Measurements from ENCODE around the gene PIAS4. TPM values are rescaled to one million over a fixed set of nuclear protein-coding genes. Genes with fewer than 3 reads are reported as not detected.

PIAS4 gene
- total RNA-seq, 1 donor from 2014 or later, result 48.0 TPM

DNA sequence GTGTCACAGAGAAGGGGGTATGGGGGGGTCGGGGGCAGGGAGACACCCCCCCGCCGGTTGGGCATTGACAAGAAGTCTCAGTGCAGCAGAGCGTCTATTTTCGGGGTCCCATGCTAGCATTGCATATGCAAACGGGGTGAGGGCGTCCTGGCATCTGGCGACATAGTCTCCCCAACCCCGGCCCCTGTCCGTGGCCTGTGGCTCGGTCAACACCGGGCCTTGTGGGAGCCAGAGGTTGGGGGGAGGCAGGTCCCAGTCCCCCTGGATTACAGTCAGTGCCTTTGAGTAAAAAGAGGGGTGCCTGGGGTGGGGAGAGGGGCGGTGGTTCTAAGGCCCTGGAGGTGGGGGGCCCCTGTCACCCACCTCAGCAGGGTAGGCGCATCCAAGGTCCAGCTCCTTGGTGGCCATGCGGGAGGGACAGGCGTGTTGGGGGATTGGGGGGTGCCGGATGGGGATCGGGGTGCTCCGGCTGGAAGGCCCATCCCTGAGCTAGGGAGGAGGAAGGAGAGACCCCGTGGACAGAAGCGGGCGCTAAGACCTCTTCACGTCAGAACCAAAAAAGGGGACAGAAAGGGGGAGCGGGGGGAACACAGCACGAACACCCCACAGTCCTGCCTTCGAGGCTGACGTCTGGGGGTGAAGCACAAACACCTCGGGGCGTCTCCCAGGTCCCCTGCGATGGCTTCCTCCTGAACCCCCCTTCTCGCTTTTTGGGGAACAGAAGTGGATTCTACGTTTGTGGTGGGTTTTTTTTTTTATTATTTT is 38.2 kb downstream of the PIAS4 start:
- Mint-ChIP-seq H3K36me3 (peaks cover 5% of the 10 kb centered on the region), H3K27me3 (ENCODE audit: low read depth) (no peaks in the 10 kb centered on the region), H3K27ac (no peak overlapping the region), H3K9me3 (no peaks in the 10 kb centered on the region), H3K4me3 (no peak overlapping the region), H3K4me1 (peaks cover 14% of the 10 kb centered on the region)
- TF ChIP-seq, protein P1, sequence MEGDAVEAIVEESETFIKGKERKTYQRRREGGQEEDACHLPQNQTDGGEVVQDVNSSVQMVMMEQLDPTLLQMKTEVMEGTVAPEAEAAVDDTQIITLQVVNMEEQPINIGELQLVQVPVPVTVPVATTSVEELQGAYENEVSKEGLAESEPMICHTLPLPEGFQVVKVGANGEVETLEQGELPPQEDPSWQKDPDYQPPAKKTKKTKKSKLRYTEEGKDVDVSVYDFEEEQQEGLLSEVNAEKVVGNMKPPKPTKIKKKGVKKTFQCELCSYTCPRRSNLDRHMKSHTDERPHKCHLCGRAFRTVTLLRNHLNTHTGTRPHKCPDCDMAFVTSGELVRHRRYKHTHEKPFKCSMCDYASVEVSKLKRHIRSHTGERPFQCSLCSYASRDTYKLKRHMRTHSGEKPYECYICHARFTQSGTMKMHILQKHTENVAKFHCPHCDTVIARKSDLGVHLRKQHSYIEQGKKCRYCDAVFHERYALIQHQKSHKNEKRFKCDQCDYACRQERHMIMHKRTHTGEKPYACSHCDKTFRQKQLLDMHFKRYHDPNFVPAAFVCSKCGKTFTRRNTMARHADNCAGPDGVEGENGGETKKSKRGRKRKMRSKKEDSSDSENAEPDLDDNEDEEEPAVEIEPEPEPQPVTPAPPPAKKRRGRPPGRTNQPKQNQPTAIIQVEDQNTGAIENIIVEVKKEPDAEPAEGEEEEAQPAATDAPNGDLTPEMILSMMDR (IDR thresholded peaks at IDR 0.05; ENCODE audit: unreplicated experiment), result no peak
- no peak for DNase-seq (ENCODE audit: low spot score in 2 of 2, unreplicated experiment in 2 of 2)

DNA sequence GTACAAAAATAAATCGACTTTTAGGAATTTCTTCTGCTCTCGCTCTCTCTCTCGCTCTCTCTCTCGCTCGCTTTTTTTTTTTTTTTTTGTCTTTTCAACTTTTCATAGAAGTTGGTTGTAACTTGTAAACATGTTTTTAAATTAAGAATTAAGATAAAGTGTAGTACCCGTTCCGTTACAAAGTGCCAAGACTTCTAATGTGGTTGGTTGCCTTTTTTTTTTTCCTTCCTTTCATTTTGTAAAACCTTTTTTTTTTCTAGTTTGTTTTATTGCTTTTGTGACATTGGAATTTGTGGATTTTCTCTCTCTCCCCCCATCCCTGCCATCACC is 38.8 kb downstream of the PIAS4 start:
- no peak overlapping the region for H3K4me3 Mint-ChIP-seq
- H3K27me3 Mint-ChIP-seq (ENCODE audit: low read depth), result no peaks in the 10 kb centered on the region
- H3K4me1 Mint-ChIP-seq, result peaks cover 14% of the 10 kb centered on the region
- no peak for DNase-seq (ENCODE audit: low spot score in 2 of 2, unreplicated experiment in 2 of 2)
- H3K9me3 Mint-ChIP-seq, result no peaks in the 10 kb centered on the region
- TF ChIP-seq, protein P1 (IDR thresholded peaks at IDR 0.05; ENCODE audit: unreplicated experiment), result no peak
- peaks cover 9% of the 10 kb centered on the region for H3K36me3 Mint-ChIP-seq
- peak overlapping the region; percentile 78 for H3K27ac Mint-ChIP-seq

- peaks cover 14% of the 10 kb centered on the region for H3K4me1 Mint-ChIP-seq
- H3K9me3 Mint-ChIP-seq, result no peaks in the 10 kb centered on the region
- H3K4me3 Mint-ChIP-seq, result no peak overlapping the region
- no peak overlapping the region for H3K27ac Mint-ChIP-seq
- TF ChIP-seq, protein P1 (IDR thresholded peaks at IDR 0.05; ENCODE audit: unreplicated experiment), result no peak
- no peaks in the 10 kb centered on the region for H3K27me3 Mint-ChIP-seq (ENCODE audit: low read depth)
- no peak for DNase-seq (ENCODE audit: low spot score in 2 of 2, unreplicated experiment in 2 of 2)
- peaks cover 11% of the 10 kb centered on the region for H3K36me3 Mint-ChIP-seq
Measured at GRCh38 chr19:4046946-4047683, 39.6 kb downstream of the PIAS4 start.

DNA sequence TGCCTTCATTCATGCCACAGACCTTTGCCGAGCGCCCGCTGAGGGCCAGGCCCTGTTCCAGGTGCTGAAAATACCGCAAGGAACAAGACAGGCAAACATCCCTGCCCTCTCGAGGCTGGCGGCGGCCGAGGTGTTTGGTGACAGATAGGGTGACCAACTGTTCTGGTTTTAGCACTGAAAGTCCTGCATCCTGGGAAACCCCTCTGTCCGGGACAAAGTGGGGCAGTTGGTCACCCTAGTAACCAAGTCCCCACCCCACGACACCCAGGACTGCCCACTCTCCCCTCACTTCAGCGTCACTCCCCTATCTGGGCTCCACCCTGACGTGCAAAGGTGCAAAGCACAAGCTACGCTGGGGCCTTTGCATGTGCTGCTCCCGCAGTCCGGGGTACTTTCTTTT is 41.9 kb downstream of the PIAS4 start:
- H3K4me1 Mint-ChIP-seq, result peaks cover 14% of the 10 kb centered on the region
- DNase-seq (ENCODE audit: low spot score in 2 of 2, unreplicated experiment in 2 of 2), result no peak
- peaks cover 21% of the 10 kb centered on the region for H3K36me3 Mint-ChIP-seq
- H3K4me3 Mint-ChIP-seq, result no peak overlapping the region
- H3K9me3 Mint-ChIP-seq, result no peaks in the 10 kb centered on the region
- no peaks in the 10 kb centered on the region for H3K27me3 Mint-ChIP-seq (ENCODE audit: low read depth)
- H3K27ac Mint-ChIP-seq, result no peak overlapping the region
- TF ChIP-seq, protein P1 (IDR thresholded peaks at IDR 0.05; ENCODE audit: unreplicated experiment), result no peak

- TF ChIP-seq, protein P1 (IDR thresholded peaks at IDR 0.05; ENCODE audit: unreplicated experiment), result no peak
- DNase-seq (ENCODE audit: low spot score in 2 of 2, unreplicated experiment in 2 of 2), result no peak
- H3K9me3 Mint-ChIP-seq, result no peaks in the 10 kb centered on the region
- peaks cover 9% of the 10 kb centered on the region for H3K4me1 Mint-ChIP-seq
- H3K4me3 Mint-ChIP-seq, result no peak overlapping the region
- H3K27ac Mint-ChIP-seq, result peak overlapping the region; percentile 64
- H3K27me3 Mint-ChIP-seq (ENCODE audit: low read depth), result no peaks in the 10 kb centered on the region
- H3K36me3 Mint-ChIP-seq, result peaks cover 32% of the 10 kb centered on the region
Measured at GRCh38 chr19:4051175-4052101, 43.9 kb downstream of the PIAS4 start.
